Sigmoid colon (tissue), 7 donors: ENCODE results near the gene UGT1A10. TPM values are rescaled to one million over a fixed set of nuclear protein-coding genes. Genes with fewer than 3 reads are reported as not detected.
"Not testable (repeated sequence)": the region's sequence is repeated elsewhere in the genome, so short reads cannot be mapped to it uniquely, and the experiment has no call there.

Experiments
- DNase-seq: peaks from one replicate; pipeline ENCODE4 v3.0.0-alpha.2; 2019
- H3K27ac ChIP-seq, 4 donors: fragments of 200-600 bp; sonication (generic); one replicate each; pipeline ENCODE4 v1.5.1; 2016 to 2019; ENCODE audit warnings: mild to moderate bottlenecking in 1 of 4
- H3K27me3 ChIP-seq, 3 donors: fragments of 200-600 bp; sonication (generic); one replicate each; pipeline ENCODE4 v1.5.1; 2019; ENCODE audit warnings: mild to moderate bottlenecking in 1 of 3
- H3K36me3 ChIP-seq, 4 donors: fragments of 200-600 bp; sonication (generic); one replicate each; pipeline ENCODE4 v1.5.1; 2016 to 2019
- H3K4me1 ChIP-seq, 4 donors: fragments of 200-600 bp; sonication (generic); one replicate each; pipeline ENCODE4 v1.5.1; 2017 to 2019
- H3K4me3 ChIP-seq, 4 donors: fragments of 200-600 bp; sonication (generic); one replicate each; pipeline ENCODE4 v1.5.1; 2017 to 2019; ENCODE audit warnings: mild to moderate bottlenecking in 2 of 4, moderate library complexity in 1 of 4
- H3K9me3 ChIP-seq, 4 donors: fragments of 200-600 bp in 3 of 4; sonication (generic) in 3 of 4; one replicate each; pipeline versions ENCODE4 v1.5.1 to v1.6.1; 2013 to 2019
- EP300 ChIP-seq, 4 donors: sonication (generic); formaldehyde crosslinking; IDR thresholded peaks; one replicate each; pipeline ENCODE4 v1.6.1; 2017; ENCODE audit warnings: antibody characterized with exemption in 4 of 4
- POLR2A ChIP-seq, 2 donors: fragments of 450-650 bp; IDR thresholded peaks; one replicate each; pipeline ENCODE4 v1.6.1; 2016; ENCODE audit warnings: antibody characterized with exemption in 2 of 2, mild to moderate bottlenecking in 2 of 2, moderate library complexity in 2 of 2
- POLR2AphosphoS5 ChIP-seq, 4 donors: sonication (generic); formaldehyde crosslinking; IDR thresholded peaks; one replicate each; pipeline ENCODE4 v1.6.1; 2017; ENCODE audit warnings: antibody characterized with exemption in 4 of 4
- WGBS, 2 donors: extraction: QIAGEN DNeasy Blood & Tissue Kit; methylation state at CpG; one replicate each; pipeline ENCODE4 v1.1.7; 2013; 5-methylcytosine and 5-hydroxymethylcytosine counted together
- intact Hi-C: fragments of 100-400 bp; cut with DNase I; formaldehyde crosslinking; loops from one replicate; pipeline ENCODE4 v1.15.1; 2023
- polyA plus RNA-seq, 3 donors: library from polyadenylated mRNA; stranded (reverse); fragments of 200-250 nt; gene quantifications; one replicate each; pipeline ENCODE4 v1.2.3, GENCODE V29; 2013
- total RNA-seq, 4 donors: library from RNA; depleted of rRNA; stranded (reverse); fragments of >200 nt; gene quantifications; one replicate each; pipeline ENCODE4 v1.1.0, GENCODE V29; 2016
- TF ChIP-seq, protein P1 (sequence below), 4 experiments: fragments of 450-650 bp in 3 of 4; fragments of 200-600 bp in 1 of 4; IDR thresholded peaks; one replicate each; pipeline ENCODE4 v1.5.1; 2016 to 2019; ENCODE audit warnings: antibody characterized with exemption in 4 of 4, mild to moderate bottlenecking in 3 of 4, moderate library complexity in 2 of 4
- donor health status: healthy with polysubstance abuse.
- donor health status: Bipolar disorder and iron deficiency.
- donor health status: healthy.

The UGT1A10 gene
- total and polyA plus RNA-seq, 7 donors, result 10.8 to 27.3 (median 19.7) TPM; not detected in 4

DNA sequence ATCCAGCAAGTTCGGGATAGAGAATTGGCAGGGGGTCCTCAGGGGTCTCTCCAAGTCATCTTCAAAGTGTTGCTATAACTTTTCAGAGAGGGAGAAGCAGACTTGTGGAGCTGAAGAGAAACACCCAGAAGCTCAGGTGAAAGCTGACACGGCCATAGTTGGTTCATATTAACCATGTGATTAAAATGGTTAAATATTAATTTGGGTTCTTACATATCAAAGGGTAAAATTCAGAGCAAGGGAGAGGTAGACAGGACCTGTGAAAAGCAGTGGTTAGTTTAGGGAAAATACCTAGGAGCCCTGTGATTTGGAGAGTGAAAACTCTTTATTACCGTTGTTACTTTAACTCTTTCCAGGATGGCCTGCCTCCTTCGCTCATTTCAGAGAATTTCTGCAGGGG lies 56.4 kb downstream of the UGT1A10 start, which contains the start of gene UGT1A6:
UGT1A6 (plus strand) TSS at position 243 of the 400 bp plus-strand sequence; CDS start at position 358, 115 bp downstream.
- Histone ChIP-seq H3K27me3 (no peaks in the 10 kb centered on the region), H3K9me3 (no peaks in the 10 kb centered on the region), H3K36me3 (no peaks in the 10 kb centered on the region), H3K4me1 (no peaks in the 10 kb centered on the region), H3K27ac (no peak within 1 kb of the TSS), H3K4me3 (no peak within 1 kb of the TSS)
- no peak for DNase-seq
- intact Hi-C loops, result no loop called here
- 19 to 79% methylated on average over 4 of the region's 4 CpGs for WGBS, 2 donors
- TF ChIP-seq, protein P1, sequence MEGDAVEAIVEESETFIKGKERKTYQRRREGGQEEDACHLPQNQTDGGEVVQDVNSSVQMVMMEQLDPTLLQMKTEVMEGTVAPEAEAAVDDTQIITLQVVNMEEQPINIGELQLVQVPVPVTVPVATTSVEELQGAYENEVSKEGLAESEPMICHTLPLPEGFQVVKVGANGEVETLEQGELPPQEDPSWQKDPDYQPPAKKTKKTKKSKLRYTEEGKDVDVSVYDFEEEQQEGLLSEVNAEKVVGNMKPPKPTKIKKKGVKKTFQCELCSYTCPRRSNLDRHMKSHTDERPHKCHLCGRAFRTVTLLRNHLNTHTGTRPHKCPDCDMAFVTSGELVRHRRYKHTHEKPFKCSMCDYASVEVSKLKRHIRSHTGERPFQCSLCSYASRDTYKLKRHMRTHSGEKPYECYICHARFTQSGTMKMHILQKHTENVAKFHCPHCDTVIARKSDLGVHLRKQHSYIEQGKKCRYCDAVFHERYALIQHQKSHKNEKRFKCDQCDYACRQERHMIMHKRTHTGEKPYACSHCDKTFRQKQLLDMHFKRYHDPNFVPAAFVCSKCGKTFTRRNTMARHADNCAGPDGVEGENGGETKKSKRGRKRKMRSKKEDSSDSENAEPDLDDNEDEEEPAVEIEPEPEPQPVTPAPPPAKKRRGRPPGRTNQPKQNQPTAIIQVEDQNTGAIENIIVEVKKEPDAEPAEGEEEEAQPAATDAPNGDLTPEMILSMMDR (IDR thresholded peaks at IDR 0.05), result no peak
- TF ChIP-seq EP300 (IDR thresholded peaks at IDR 0.05) (no peak), POLR2A (IDR thresholded peaks at IDR 0.05) (no peak), POLR2AphosphoS5 (IDR thresholded peaks at IDR 0.05) (no peak)

DNA sequence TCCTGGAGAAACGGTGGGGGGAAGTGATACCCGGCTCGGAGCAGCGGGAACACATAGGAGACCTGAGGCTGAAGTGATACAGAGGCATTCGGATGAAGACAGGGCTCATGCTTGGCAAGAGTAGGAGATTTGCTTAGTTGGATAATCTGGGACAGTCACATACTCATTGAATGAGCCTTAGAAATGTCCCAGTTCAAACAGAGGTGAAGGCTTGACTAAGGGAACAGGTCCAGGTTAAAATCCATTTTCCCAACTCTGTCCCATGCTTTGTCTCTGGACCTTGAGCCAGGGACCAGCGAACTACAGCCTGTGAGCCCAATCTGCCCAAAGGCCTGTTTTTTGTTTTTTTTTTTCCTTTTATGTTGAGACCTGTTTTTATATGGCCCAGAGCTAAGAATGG lies 57.7 kb downstream of the UGT1A10 start:
- Histone ChIP-seq H3K9me3 (no peaks in the 10 kb centered on the region), H3K36me3 (no peaks in the 10 kb centered on the region), H3K27me3 (no peaks in the 10 kb centered on the region), H3K4me3 (no peak overlapping the region), H3K27ac (no peak overlapping the region), H3K4me1 (no peaks in the 10 kb centered on the region)
- TF ChIP-seq EP300 (IDR thresholded peaks at IDR 0.05), result no peak
- 70 to 81% methylated on average over 6 of the region's 6 CpGs for WGBS, 2 donors
- intact Hi-C loops, result no loop called here
- no peak for DNase-seq

DNA sequence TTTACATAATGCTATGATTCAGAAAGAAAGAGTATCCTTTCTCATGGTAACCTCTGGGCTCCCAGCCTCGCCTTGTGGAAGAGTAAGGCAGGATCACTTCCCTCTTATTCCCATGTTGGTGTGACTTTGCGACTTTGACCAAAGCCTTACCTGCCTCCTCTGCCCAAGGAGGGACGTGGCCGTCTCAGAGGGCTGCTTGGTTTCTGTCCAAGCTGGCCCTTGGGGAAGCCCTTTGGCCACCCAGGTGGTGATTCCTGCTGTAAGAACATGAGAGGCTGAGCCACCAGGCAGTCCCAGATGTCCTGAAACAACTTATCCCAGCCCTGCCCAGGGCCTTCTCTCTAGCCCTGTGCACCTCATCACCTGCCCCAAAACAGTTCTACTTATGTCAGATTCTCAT lies 62.5 kb downstream of the UGT1A10 start:
- Histone ChIP-seq H3K4me1 (no peaks in the 10 kb centered on the region), H3K36me3 (no peaks in the 10 kb centered on the region), H3K4me3 (no peak overlapping the region), H3K27me3 (no peaks in the 10 kb centered on the region), H3K9me3 (no peaks in the 10 kb centered on the region), H3K27ac (no peak overlapping the region)
- intact Hi-C loops, result no loop called here
- TF ChIP-seq, protein P1 (IDR thresholded peaks at IDR 0.05), result no peak
- no peak for TF ChIP-seq POLR2A (IDR thresholded peaks at IDR 0.05)
- no peak for TF ChIP-seq POLR2AphosphoS5 (IDR thresholded peaks at IDR 0.05)
- no peak for TF ChIP-seq EP300 (IDR thresholded peaks at IDR 0.05)
- no peak for DNase-seq
- WGBS, 2 donors, result 80 to 89% methylated on average over 4 of the region's 4 CpGs

DNA sequence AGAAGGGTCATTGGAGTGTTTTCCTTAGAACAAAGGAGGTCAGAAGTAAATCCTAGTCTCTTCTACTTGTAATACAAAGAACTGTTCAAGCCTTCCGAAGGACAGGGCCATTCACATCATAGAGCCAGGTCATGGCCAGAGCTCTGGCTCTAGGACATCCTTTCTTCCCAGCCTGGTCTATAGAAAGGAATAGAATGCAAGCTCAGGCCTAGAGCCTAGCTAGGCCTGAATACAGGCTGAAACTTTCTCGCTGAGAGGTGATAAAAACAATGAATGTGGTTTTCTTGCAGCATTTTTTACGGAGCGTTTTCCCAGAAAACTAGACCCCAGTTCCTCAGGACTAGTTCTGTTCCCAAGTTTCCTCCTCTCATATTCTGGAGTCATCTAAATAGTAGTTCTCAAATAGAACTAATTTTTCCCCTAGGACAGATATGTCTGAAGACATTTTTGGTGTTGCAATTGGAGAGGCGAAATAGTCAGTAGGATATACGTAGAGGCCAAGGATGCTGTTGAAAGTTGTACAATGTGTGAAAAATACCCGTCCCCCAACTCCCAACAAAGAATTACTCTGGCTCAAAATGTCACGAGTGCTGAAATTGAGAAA lies 63.3 kb downstream of the UGT1A10 start:
- no peak for DNase-seq
- intact Hi-C loops, result no loop called here
- no peaks in the 10 kb centered on the region for H3K9me3 ChIP-seq
- H3K27ac ChIP-seq, result no peak overlapping the region
- H3K4me3 ChIP-seq, result no peak overlapping the region
- no peaks in the 10 kb centered on the region for H3K4me1 ChIP-seq
- H3K27me3 ChIP-seq, result no peaks in the 10 kb centered on the region
- WGBS, 2 donors, result 88 to 91% methylated on average over 8 of the region's 8 CpGs
- TF ChIP-seq POLR2AphosphoS5 (IDR thresholded peaks at IDR 0.05) (no peak), POLR2A (IDR thresholded peaks at IDR 0.05) (no peak), EP300 (IDR thresholded peaks at IDR 0.05) (no peak)
- TF ChIP-seq, protein P1 (IDR thresholded peaks at IDR 0.05), result no peak
- H3K36me3 ChIP-seq, result no peaks in the 10 kb centered on the region

DNA sequence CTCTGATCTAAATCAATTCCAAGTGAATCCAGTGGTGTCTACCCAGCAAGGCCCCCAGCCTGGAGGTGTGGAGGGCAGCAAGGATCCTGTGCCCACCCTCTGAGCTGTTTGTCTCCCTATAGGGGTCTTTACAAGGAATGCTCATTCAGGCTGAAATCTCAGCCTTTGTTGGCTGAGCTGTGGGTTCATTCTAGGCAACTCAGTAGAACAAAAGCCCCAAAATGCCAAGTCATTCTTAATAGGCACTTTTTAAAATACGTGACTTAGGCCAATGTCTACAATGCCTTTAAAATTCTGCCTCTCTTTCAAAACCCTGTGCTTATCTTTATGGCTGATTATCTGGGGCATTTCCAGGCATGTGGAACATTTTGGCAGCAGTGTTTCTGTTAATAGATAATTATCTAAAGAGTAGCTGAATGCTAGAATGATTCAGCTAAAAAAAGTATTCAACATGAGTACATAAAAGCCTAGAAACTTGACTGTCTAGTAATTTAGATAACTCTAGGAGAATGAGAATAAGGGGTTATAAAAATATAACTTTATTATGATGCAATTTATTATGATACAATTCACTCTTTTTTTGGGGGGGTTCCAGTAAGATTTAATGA lies 63.9 kb downstream of the UGT1A10 start:
- H3K9me3 ChIP-seq, result no peaks in the 10 kb centered on the region
- H3K4me3 ChIP-seq, result no peak overlapping the region
- DNase-seq, result no peak

DNA sequence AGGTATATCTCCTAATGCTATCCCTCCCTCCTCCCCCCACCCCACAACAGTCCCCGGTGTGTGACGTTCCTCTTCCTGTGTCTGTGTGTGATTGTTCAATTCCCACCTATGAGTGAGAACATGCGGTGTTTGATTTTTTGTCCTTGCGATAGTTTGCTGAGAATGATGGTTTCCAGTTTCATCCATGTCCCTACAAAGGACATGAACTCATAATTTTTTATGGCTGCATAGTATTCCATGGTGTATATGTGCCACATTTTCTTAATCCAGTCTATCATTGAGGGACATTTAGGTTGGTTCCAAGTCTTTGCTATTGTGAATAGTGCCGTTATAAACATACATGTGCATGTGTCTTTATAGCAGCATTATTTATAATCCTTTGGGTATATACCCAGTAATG lies 64.6 kb downstream of the UGT1A10 start:
- DNase-seq, H3K4me1 ChIP-seq, H3K4me3 ChIP-seq, H3K9me3 ChIP-seq, H3K27me3 ChIP-seq, H3K36me3 ChIP-seq, H3K27ac ChIP-seq, intact Hi-C loops: not testable (repeated sequence)
- WGBS, 2 donors, result 75 to 86% methylated on average over 5 of the region's 5 CpGs

More for the DNA sequence above, 63.9 kb downstream of the UGT1A10 start:
- H3K27me3 ChIP-seq, result no peaks in the 10 kb centered on the region
- H3K4me1 ChIP-seq, result no peaks in the 10 kb centered on the region
- WGBS, 2 donors, result 6 to 33% methylated on average over 1 of the region's 1 CpG
- no peak for TF ChIP-seq EP300 (IDR thresholded peaks at IDR 0.05)
- TF ChIP-seq POLR2AphosphoS5 (IDR thresholded peaks at IDR 0.05), result no peak
- no peak for TF ChIP-seq POLR2A (IDR thresholded peaks at IDR 0.05)
- TF ChIP-seq, protein P1 (IDR thresholded peaks at IDR 0.05), result no peak
- intact Hi-C loops, result no loop called here
- no peaks in the 10 kb centered on the region for H3K36me3 ChIP-seq
- no peak overlapping the region for H3K27ac ChIP-seq
